Measurements from ENCODE around the gene GALNT2.

Gene GALNT2

DNA sequence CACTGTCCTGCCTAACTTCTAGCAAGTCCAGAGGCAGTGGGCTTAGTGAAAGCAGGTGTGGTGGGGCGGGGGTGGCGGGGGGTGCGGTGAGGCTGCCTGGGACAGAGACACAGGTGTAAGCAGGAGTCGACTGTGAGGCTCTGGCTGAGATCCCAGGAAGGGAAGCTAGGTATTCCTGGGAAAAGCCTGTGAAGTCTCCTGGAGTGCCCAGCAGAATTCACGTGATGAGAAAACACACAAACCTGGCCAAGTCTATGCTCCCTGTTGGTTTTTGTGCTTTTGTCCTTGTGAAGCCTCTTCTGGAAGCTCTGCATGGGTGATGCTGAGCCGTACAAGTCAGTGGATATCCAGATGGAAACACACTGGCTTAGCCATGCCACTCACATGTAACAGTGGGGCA is 5.3 kb downstream of the GALNT2 start:
- DNase-seq (ENCODE audit: low spot score), result no peak

DNA sequence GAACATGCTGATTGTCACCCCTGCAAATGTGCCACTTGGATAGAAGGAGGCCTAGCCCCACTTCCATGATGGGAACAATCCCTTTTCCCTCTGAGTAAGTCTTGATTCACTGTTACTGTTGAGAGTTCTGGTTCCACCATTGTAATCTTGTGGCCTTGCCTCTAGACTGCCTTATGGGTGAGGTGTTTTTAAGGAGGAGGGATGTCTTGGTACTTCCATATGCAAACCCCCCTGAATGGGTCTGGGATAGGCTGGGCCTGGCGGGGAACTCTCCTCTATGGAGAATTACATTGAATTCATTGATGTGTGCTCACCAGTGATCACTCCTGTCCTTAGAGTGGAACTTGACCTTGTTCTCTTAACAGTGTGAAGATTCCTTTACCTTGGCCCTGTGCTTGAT is 5.8 kb downstream of the GALNT2 start:
- DNase-seq (ENCODE audit: low spot score), result no peak

- DNase-seq (ENCODE audit: low spot score), result no peak
Observed at GRCh38 chr1:230073371-230074035, 6.5 kb downstream of the GALNT2 start.

DNA sequence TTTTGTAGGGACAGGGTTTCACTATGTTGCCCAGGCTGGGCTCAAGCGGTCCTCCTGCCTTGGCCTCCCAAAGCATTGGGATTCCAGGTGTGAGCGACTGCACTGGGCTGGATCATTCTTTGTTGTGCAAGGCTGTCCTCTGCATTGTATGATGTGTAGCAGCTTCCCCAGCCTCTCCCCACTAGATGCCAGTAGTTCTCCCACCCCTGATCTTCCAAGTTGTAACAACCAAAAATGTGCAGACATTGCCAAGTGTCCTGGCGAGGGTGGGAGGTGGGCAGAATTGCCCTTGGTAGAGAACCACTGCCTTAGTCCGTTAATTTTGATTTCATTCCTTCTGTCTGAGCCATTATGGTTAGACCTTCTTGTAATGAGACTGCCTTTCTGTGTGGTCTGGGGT is 7.2 kb downstream of the GALNT2 start:
- no peak for DNase-seq (ENCODE audit: low spot score)

- DNase-seq (ENCODE audit: low spot score), result no peak
Observed at GRCh38 chr1:230074762-230075161, 7.7 kb downstream of the GALNT2 start.

GRCh38 chr1:230076121-230076520 is 9.1 kb downstream of the GALNT2 start:
- DNase-seq (ENCODE audit: low spot score), result no peak

GRCh38 chr1:230077011-230077410 is 10.0 kb downstream of the GALNT2 start:
- DNase-seq (ENCODE audit: low spot score), result no peak

GRCh38 chr1:230077436-230078213 is 10.6 kb downstream of the GALNT2 start:
- no peak for DNase-seq (ENCODE audit: low spot score)

DNA sequence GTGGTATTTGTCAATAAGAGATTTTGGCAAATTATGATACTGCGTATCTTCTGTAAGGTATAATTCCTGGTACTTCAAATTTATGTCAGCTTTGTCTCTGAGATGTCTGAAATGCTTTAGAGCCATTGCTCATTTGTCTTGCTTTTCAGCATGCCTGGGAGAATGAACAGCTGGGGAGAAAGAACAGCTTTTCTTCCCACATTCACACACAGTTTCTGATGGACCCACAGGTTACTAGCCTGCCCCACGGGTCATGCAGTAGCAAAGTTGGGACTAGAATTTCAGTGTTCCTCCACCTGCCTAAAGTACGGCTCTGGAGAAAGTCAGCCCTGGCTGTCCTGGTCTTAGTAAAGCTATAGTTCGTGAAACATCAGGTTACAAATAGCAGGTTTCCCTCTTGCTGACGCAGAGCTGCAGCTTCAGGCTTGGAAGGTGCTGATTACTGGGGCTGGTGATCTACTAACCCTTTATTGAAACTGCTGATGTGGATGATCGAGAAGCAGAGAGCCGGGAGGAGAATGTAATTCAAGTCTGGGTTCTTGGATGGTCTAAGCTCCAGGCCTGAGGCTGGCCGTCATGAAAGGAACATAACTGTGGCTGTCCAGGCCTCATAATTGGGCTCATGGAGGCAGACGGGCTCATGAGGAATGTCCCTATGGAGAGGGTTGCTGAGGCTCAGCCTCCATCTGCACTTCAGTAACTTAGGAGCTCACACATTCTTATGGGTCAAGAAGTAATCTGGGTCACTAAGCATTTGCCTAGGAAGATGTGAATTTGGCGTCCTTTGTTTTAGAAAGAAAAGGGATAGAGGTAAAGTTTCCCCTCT is 12.4 kb downstream of the GALNT2 start:
- no peak for DNase-seq (ENCODE audit: low spot score)

DNA sequence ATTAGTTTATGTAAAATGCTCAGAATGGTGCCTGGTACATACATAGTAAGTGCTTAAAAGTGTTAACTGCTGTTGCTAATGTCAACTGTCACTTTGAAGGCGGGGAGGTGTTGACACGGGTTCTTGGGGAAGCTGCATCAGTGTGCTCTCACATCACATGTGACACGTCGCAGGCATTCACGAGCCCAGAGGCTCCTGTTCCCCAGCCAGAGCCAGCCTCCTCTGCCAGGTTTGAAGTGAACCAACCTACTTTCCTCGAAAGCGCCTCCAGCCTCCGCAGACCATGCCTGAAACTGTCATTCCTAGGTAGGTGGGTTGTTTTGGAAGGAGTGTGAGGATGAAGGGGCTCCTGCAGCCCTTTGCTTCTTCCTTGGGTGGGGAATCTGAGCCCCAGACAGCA is 13.8 kb downstream of the GALNT2 start:
- no peak for DNase-seq (ENCODE audit: low spot score)

- no peak for DNase-seq (ENCODE audit: low spot score)
Observed at GRCh38 chr1:230081751-230082150, 14.7 kb downstream of the GALNT2 start.

DNA sequence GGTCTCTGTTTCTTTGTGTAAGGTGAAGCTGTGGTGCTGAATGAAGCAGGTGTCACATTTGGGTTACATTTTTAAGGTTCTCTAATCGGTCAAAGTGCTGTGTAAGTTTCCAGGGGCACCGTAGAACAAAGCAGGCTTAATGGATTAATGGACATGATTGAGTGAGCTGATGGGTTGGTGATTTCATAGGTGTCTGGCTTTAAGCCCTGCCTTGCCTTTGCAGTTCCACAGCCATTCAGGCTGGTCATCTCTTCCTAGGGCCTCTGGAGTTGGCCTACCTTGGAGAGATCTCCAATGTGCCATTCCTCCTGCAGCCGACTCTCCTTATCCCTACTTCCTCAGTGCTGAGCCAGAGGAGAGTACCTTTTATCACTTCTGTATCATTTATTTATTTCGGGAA is 15.2 kb downstream of the GALNT2 start:
- no peak for DNase-seq (ENCODE audit: low spot score)

- no peak for DNase-seq (ENCODE audit: low spot score)
Observed at GRCh38 chr1:230083053-230083452, 16.0 kb downstream of the GALNT2 start.

DNA sequence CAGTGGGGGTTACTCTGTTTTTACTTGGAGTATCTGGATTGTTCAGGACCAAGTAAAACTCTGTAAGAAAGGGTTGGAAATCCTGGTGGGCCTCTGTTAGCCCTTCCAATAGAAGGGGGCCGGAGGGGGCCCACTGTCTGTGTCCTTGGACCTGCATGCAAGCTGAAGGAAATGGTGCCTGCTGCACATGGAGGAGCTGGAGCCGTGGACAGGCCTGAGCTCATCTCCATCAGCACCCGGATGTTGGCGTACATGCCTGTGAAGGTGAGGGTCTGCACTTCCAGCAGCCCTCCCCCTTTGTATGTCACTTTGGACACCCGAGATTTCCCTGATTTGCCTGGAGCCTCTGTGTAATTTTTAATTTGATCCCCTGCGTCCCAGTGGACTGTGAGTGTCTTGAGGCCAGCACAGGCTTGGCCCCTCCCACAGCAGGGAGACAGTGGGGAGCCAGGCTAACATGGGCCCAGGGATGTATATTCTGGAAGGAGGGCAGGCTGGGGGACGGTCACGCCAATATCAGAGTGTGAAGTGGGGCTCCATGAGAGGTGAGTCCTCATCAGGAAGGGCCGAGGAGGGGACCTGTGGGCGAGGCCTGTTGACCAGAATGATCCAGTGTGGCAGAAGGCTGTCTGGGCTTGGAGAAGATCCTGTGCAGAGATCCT is 16.8 kb downstream of the GALNT2 start:
- no peak for DNase-seq (ENCODE audit: low spot score)

- DNase-seq (ENCODE audit: low spot score), result no peak
Observed at GRCh38 chr1:230084408-230085177, 17.6 kb downstream of the GALNT2 start.

DNA sequence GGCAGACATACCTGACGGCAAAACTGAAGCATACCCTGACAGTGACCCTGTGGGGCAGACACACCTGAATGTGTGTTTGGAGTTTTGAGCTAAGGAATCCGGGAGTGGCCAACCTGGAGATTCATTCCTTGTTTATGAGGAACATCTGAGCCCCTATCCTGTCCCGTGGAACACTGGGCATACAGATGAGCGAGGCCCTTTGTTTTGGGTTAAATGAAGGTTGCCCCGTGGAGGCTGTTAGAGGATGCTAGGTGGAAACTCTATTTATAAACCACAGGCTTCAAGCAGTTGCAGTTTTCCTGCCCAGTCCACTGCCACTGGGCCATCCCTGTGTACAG is 18.1 kb downstream of the GALNT2 start:
- DNase-seq (ENCODE audit: low spot score), result no peak

- DNase-seq (ENCODE audit: low spot score), result no peak
Observed at GRCh38 chr1:230086151-230086550, 19.1 kb downstream of the GALNT2 start.

- DNase-seq (ENCODE audit: low spot score), result no peak
Observed at GRCh38 chr1:230087028-230087716, 20.1 kb downstream of the GALNT2 start.

DNA sequence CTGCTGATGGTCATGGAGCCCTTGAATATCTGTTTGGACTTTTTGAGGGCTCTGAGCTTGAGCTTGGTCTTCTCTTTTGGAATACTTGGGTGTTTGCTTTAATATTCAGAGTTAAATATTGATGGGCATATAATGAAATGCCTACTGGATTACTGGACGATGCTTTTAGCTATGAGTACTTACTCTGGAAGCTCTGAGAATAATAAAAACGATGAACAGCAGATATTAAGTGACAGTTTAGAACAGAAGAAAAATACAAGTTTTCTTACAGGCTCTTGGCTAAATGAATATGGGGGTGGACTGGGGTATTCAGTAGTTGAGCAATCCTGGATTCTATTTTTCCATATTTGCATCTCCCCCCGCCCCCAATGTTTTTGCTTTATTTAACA is 20.7 kb downstream of the GALNT2 start:
- no peak for DNase-seq (ENCODE audit: low spot score)

GRCh38 chr1:230090194-230090711 is 23.2 kb downstream of the GALNT2 start:
- no peak for DNase-seq (ENCODE audit: low spot score)
